ENCODE data around the gene IFIT3.
A peak's percentile ranks its signal among the peaks of the same experiment; 100 is the strongest.
"Not testable (repeated sequence)": the region's sequence is repeated elsewhere in the genome, so short reads cannot be mapped to it uniquely, and the experiment has no call there.

IFIT3 gene, protein sequence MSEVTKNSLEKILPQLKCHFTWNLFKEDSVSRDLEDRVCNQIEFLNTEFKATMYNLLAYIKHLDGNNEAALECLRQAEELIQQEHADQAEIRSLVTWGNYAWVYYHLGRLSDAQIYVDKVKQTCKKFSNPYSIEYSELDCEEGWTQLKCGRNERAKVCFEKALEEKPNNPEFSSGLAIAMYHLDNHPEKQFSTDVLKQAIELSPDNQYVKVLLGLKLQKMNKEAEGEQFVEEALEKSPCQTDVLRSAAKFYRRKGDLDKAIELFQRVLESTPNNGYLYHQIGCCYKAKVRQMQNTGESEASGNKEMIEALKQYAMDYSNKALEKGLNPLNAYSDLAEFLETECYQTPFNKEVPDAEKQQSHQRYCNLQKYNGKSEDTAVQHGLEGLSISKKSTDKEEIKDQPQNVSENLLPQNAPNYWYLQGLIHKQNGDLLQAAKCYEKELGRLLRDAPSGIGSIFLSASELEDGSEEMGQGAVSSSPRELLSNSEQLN

DNA sequence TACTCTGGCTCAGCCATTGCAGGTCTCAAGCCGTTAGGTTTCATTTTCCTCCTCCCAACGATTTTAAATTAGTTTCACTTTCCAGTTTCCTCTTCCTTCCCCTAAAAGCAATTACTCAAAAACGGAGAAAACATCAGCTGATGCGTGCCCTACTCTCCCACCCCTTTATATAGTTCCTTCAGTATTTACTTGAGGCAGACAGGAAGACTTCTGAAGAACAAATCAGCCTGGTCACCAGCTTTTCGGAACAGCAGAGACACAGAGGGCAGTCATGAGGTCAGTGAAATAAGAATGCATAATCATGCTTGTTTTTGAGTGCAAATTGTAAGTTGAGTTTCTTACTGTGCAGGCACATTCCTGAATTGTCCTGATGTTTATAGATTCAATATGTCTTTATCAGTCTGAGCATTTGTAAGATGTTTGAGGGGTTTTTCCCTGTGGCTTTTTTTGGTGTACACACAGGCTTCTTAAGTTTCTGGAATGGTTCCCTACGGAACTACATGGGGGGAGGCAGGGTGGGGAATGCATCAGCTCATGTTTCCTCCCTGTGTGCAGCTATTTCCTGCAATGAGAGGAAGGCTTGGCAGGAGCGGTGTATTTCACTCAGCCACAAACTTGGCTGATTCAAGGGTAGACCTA, at the start of gene IFIT3:
TSS of gene IFIT3 (plus strand) at position 195 of the 639 bp plus-strand sequence. CDS start at position 272, 77 bp downstream.
- DNase-seq (ENCODE audit: low spot score) = peak; percentile 66

DNA sequence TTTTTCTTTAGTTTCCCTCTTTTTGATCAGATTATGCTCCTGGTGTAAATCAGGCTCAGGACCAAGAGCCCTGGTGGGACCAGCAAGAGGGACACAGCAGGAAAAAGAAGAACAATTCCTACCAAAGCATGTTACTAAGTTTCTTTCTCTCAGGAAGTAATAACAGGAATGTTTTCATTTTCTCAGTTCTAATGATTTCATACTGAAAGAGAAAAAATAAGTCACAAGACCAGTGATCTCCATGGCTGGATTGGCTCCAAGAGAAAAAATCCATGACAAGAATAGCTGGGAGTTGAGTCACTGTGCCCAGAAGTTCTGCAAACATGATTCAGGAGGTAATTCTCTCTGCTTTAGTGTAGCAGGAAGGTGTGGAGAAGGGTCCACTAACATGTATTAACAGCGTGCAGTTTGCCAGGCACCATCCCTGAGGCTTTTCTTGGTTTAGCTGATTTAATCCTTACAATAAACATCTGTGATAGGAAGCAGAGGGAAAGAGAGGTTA, 49.7 kb upstream of the IFIT3 start:
- peak; percentile 87 for DNase-seq (ENCODE audit: low spot score)

DNA sequence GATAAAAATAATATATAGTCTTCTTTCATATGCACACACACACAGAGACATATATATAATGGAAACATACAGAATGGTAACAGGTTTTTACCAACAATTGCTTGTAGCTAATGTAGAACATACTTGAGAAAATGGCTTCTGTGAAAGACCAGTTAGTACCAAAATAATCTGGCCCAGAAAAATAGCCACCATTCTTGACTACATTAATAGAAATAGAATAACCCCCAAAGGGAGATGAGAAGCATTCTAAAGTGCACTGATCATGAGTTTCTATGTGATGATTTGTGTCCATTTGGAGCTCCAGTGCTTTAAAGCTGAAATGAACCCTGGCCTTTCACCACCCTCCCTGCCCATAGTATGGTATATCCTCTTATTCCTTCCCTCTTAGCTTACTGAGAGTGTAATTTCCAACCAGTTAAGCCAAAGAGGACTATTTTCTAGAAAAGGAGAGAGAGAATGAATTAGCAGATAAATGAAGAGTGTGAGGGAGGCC, 48.9 kb upstream of the IFIT3 start:
- DNase-seq (ENCODE audit: low spot score) = no peak

DNA sequence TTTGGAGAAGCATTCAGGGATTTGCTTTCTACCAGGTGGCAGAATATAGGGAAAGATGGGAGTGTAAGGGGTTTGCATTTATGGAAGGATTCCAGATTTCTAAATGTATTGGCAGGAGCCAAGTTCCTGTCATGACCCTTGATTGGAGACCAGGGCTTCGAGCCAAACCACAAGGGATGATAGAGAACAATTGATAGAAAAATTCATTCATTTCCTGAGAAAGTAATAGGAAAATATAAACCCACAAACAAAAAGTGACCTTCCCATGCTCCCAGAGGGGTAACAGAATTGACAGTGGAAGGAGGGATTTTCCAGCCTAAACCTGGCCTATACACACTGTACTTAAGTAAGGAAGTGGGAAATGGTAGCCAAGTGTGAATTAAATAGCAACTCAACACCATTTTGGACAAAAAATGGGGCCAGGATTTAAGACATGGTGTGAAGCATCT, 48.4 kb upstream of the IFIT3 start:
- DNase-seq (ENCODE audit: low spot score) = peak; percentile 67

DNA sequence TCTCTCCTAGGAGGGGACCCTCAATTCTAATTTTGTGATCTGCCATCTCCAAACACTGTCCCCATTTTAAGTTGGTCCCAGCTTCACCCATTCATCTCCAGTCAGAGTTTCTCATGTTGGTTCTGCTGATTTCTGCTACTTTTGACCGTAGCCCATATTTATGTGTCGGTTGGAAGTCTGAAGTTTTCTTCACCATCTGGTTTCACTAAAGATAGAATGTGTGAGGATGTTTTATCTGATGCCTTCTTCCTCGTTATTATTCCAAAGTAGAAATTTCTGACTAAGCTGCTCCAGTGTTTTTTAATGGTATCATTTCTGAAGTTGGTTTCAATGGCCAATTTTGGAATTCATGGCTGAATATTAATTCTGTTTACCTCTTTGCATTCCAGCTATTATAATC, 47.3 kb upstream of the IFIT3 start:
- DNase-seq (ENCODE audit: low spot score) = no peak

DNA sequence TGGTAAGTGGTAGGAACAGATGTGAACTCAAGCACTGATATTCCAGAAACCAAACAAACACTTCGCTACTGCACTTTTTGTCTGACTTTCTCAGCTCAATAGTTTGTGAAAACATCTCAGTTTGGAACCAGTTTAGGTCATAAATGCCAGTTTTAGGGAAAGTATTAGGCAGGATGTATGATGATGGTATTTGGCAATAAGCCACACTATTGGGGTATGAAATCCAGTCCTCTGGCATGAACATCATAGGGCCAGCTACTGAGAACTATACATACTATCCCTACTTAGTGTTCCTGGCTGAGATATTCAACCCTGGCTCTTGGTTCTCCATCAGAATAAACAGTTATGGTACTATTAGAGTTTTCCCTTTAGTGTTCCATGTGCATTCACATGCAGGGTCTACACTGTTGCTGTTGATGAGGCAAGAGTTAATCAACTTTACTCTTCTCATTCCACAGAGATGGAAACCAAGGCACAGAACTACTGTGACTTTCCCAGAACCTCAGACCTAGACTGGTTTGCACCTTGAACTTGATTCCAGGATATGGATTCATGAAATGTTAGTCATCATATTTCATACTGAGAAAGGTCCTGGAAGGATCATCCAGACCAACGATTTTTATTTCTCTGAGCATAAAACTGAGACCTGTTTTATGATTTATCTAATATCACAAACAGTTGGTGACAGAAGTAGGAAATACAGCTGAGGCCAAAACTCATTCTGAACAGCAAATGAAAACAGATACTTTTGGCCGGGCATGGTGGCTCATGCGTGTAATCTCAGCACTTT, 46.0 kb upstream of the IFIT3 start:
- no peak for DNase-seq (ENCODE audit: low spot score)

DNA sequence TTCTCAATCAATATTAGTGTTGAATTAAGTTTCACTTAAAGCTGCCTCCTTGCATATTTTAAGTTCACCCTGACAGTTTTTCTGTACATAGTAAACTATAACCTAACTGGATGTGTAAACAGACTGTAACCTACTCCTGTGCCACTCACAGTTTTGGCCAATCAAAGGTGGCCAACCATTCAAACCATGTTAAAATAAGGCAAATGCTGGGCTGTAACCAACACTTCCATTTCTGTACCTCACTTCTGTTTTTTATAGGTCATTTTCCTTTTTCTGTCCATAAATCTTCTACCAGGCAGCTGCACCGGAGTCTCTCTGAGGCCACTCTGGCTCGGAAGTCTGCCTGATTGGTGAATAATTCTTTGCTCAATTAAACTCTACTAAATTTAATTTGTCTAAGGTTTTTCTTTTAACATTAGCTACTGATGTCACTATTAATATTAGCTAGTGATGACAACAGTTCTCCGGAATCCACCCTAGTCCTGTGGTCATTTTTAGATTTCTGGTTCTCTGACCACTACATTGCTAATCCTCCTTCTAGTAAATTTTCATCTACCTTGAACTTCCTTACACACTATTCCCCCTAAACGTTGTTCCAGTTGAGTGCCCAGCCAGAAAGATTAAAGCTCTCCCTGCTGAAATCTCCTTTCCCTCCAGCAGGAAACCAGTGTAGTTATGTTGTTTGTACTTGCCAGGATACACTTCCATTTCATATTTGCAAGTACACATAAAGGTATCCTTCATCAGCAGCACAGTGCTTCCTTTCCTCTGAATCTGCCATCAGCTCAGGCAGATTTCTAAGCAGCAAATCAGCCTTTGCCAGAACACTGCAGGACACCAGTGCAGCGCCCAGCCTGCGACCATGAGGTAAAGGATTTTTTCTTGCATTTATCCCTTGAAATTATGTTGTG, 44.5 kb upstream of the IFIT3 start:
- no peak for DNase-seq (ENCODE audit: low spot score)

DNA sequence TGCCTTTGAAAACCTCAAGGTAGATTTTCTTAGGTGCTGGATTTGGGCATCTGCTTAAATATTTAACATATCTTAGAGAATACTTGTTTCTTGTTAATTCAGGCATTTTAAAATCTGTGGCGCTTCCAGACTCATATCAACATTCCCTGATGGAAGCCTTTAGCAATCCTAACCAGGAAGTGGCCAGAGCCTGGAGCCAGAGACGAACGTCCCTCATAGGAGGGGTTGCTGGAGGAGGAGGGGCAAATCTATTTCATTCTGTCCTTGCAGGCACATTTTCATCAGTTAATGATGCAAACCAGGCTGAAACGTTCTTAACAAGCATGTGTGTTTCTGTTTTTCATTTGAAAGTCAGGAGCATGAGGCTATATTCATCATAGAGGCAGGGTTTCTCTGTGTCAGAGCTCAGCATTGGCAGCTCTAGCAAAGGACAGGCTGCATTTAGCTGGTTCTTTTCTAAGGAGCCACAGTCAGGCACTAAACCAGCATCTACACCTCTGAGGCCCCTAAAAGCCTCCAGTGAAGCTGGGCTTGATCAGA, 43.8 kb upstream of the IFIT3 start:
- no peak for DNase-seq (ENCODE audit: low spot score)

DNA sequence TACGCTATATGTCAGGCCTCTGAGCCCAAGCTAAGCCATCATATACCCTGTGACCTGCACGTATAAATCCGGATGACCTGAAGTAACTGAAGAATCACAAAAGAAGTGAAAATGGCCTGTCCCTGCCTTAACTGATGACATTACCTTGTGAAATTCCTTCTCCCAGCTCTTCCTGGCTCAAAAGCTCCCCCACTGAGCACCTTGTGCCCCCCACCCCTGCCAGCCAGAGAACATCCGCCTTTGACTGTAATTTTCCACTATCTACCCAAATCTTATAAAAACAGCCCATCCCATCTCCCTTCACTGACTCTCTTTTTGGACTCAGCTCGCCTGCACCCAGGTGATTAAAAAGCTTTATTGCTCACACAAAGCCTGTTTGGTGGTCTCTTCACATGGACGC, 43.1 kb upstream of the IFIT3 start:
- DNase-seq (ENCODE audit: low spot score) = not testable (repeated sequence)

DNA sequence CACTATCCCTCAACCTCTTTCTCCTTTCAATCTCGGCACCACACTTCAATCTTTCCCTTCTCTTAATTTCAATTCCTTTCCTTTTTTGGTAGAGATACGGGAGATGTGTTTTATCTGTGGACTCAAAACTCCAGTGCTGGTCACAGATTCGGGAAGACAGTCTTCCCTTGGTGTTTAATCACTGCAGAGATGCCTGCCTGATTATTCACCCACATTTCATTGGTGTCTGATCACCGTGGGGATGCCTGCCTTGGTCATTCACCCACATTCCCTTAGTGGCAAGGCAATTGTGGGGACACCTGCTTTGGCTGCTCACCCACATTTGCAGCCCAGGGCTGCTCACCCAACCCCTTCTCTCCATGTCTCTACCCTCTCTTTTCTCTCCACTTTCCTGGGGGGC, 42.5 kb upstream of the IFIT3 start:
- not testable (repeated sequence) for DNase-seq (ENCODE audit: low spot score)

DNA sequence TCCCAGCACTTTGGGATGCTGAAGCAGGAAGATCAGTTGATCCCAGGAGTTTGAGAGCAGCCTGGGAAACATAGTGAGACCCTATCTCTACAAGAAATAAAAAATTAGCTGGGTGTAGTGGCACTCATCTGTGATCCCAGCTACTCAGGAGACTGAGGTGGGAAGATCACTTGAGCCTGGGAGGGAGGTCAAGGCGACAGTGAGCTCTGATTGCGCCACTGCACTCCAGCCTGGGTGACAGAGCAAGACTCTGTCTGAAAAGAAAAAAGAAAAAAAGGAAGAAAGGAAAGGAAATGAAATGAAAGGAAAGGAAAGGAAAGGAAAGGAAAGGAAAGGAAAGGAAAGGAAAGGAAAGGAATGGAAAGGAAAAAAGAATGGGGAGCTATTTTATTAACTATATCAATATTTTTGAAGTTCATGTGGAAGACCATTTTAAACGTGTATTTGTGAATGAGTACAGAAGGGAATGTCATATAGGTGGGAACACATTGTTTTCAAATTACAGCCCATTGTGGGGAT, 33.0 kb upstream of the IFIT3 start:
- DNase-seq (ENCODE audit: low spot score) = no peak

DNA sequence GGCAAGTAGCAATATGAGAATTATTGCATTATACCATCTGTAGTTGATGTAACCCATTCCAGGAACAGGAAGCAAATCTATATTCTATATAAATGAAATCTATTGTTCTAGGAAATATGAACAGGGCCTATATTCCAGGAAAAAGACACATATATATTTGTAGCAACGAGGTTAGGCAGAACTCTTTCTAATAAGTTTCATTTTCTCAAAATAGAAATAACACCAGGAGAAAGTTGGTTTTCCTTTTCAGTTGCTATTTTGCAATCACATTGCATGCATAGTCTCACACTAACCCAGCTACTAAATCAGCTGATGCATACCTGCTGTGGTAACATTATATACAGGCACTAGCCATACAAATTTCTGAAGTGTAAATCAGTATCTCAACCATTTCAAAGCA, 32.2 kb upstream of the IFIT3 start:
- DNase-seq (ENCODE audit: low spot score) = no peak

DNA sequence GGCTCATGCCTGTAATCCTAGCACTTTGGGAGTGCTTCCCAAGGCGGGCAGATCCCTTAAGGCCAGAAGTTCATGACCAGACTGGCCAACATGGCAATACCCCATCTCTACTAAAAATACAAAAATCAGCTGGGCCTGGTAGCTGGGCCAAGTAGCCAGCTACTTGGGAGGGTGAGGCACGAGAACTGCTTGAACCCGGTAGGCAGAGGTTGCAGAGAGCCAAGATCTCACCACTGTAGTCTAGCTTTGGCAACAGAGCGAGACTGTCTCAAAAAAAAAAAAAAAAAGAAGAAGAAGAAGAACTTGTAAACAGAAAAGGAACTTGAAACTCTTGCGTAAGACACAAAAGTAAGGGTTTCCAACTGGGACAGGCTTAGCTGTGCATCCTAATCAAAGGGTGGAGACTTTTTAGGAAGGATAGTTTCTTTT, 31.6 kb upstream of the IFIT3 start:
- no peak for DNase-seq (ENCODE audit: low spot score)

DNA sequence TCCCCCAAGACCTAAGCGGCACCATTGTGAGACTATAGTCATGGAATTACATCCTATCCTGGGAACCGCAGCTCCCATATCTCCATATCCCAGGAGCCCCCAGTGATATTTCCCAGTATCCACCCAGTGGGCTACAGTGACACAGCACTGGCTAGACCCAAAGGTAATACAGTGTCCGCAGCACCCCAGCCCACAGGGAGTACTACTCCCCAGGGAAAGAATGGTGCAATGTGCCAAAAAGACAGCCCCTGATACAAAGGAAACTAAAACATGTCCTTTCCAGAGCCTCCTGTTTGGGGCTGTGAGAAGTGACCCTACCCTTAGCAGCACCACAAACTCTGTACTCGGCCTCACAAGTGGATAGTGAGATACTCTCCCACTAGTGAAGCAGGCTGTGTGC, 30.4 kb upstream of the IFIT3 start:
- no peak for DNase-seq (ENCODE audit: low spot score)

DNA sequence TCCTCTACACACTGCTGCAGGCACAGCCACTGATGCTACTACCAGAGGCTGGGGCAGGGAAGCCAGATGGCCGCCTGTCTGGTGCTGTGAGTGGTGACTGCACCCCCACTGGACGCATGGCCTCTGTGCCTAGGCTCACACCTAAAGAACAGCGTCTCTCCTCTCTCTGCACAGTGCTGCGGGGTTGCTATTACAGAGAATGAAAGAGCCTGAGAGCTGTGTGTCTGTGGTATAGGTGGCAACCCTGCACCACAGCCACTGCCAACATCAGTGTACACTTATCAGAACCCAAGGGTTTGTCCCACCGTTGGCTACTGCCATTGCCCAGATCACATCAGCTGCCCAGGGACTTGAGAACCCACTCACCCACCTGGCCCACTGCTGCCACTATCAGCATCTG, 30.0 kb upstream of the IFIT3 start:
- DNase-seq (ENCODE audit: low spot score) = no peak

DNA sequence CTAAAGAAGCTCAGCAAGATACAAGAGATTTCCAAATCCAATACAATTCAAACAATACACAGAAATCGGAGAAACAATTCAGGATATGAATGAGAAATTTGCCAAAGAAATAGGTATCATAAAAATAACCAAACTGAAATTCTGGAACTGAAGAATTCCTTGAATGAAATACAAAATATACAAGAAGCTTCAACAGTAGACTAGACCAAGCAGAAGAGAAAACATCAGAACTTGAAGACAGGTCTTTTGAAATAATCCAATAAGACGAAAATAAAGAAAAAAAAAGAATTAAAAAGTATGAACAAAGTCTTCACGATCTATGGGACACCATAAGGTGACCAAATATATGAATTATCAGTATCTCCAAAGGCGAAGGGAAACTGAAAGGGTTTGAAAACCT, 28.8 kb upstream of the IFIT3 start:
- DNase-seq (ENCODE audit: low spot score) = no peak

DNA sequence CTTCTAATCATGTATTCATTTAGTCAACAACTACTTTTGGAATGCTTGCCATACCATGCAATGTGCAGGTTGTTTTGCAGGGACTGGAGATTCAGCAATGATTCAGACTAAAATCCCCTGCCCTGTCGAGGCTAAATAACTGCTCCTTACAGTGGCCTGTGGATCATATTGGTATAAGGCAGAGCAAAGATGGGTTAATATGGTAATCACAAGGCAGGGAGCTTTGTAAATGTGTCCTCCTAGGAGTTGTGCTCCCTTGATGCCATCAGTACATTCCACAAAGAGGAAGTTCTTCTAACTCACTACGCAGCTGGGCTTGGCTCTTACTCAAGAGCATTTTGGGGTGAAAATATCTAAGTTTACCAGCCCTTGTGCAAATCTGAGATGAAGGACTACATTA, 26.6 kb upstream of the IFIT3 start:
- no peak for DNase-seq (ENCODE audit: low spot score)

DNA sequence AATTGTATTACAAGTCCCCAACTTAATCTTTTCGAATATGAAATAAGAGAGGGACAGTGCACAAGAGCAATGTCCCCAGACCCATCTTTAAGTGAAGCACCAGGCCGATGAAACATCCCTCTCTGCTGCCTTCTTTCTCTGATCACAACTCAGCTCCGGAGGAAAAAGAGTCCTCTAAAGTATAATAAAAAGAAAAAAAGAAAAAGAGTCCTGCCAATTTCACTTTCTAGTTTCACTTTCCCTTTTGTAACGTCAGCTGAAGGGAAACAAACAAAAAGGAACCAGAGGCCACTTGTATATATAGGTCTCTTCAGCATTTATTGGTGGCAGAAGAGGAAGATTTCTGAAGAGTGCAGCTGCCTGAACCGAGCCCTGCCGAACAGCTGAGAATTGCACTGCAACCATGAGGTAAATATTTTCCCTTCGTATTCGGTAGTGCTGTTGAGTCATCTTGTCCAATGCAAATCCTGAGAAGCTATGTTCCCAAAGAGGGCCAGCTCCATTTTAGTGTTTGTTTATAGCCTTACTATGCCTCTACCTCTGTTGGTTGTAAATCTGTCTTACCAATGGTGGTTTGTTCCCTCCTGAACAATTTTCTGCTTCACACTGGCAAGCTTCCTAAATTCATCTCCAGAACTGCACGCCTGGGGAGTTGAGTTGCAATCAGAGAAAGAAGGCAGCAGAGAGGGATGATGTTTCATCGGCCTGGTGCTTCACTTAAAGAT, 25.9 kb upstream of the IFIT3 start, which contains the start of gene IFIT2:
TSS of gene IFIT2 (plus strand) at position 326 of the 725 bp plus-strand sequence. CDS start at position 404, 78 bp downstream.
- no peak for DNase-seq (ENCODE audit: low spot score)

DNA sequence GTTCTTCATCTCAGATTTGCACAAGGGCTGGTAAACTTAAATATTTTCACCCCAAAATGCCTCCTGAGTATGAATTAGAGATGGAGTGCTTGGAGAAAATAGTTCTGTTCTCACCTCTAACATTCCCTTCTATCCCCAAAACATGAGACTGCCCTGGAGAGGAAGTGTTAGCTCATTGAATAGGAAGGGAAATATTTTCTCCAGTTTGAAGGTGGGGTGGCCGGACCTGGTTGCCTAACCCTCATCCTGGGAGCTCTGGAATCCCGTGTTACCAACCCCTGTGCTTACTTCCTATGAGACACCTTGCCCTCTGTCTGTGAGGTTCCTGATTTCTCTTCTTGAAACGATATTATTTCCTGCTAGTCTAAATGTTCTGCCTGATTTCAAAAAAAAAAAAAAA, 25.2 kb upstream of the IFIT3 start:
- DNase-seq (ENCODE audit: low spot score) = no peak

DNA sequence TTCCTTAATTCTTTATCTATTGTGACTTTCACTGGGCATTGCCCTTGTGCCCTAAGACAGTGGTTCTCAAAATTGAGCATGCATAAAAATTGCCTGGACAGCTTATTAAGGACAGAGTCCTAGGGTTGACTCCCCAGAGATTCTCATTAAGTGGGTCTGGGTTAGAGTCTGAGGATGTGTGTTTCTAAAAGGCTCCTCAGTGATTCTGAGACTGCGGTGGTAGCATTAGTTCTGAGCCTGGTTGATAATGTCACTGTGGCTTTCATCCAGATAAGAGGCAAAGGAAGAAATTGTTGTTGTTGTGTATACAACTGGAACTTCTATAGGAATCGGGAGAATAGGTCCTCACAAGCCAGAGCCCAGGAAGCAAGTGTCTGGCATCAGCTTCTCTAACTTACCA, 24.6 kb upstream of the IFIT3 start:
- no peak for DNase-seq (ENCODE audit: low spot score)

Measured in COLO829 (cell line).